IMR-90 (cell line): ENCODE data around the gene ATP2C2. TPM values are rescaled to one million over a fixed set of nuclear protein-coding genes. Genes with fewer than 3 reads are reported as not detected.

ENCODE experiments used
- ATAC-seq: fragments of 200-7000 bp; cut with Tn5 transposase; 2 replicates; pipeline ENCODE4 v1.9.1; 2020; ENCODE audit warnings: low read depth, mild to moderate bottlenecking, moderate library complexity
- BruUV-seq: library from RNA; stranded (reverse); fragments of 400-500 nt; replicated peaks from 2 replicates; lab custom pipeline; 2021; lab: Mats Ljungman, UMichigan
- CTCF ChIA-PET: fragments of 300-600 bp; formaldehyde crosslinking; extraction: SDS; loops from one replicate; lab custom pipeline; 2021; ENCODE audit warnings: antibody characterized with exemption; lab: Yijun Ruan, JAX
- POLR2A ChIA-PET: fragments of 300-600 bp; sonication (Branson Sonifier 250); formaldehyde crosslinking; loops from one replicate; lab custom pipeline; 2022; ENCODE audit warnings: antibody characterized with exemption; ENCODE audit not compliant: unreplicated experiment; lab: Charles Lee
- DNase-seq: peaks from one replicate; pipeline ENCODE4 v3.0.0; 2013
- H2AFZ ChIP-seq: replicated peaks from 2 replicates; pipeline ENCODE3; 2013; ENCODE audit warnings: low read length, mild to moderate bottlenecking; ENCODE audit not compliant: poor library complexity
- H2AK5ac ChIP-seq: 2 replicates; pipeline ENCODE4 v1.6.1; 2013; ENCODE audit warnings: low read depth, low read length, inconsistent platforms
- H2AK9ac ChIP-seq: replicated peaks from 2 replicates; pipeline ENCODE3; 2013; ENCODE audit warnings: mild to moderate bottlenecking, low read depth, low read length, moderate library complexity; ENCODE audit not compliant: poor library complexity
- H2BK120ac ChIP-seq: 2 replicates; pipeline ENCODE4 v1.6.1; 2013; ENCODE audit warnings: low read depth, low read length, inconsistent platforms
- H2BK15ac ChIP-seq: 3 replicates; pipeline ENCODE4 v1.6.1; 2013; ENCODE audit warnings: low read depth, low read length, inconsistent platforms
- H2BK20ac ChIP-seq: 2 replicates; pipeline ENCODE4 v1.6.1; 2013; ENCODE audit warnings: low read depth, mild to moderate bottlenecking, inconsistent platforms, low read length, moderate library complexity
- H2BK5ac ChIP-seq: 2 replicates; pipeline ENCODE4 v1.6.1; 2013; ENCODE audit warnings: mild to moderate bottlenecking, low read depth, low read length, inconsistent platforms; ENCODE audit not compliant: poor library complexity, severe bottlenecking
- H3K14ac ChIP-seq: replicated peaks from 2 replicates; pipeline ENCODE4 v1.6.1; 2013; ENCODE audit warnings: low read depth, low read length, inconsistent platforms
- H3K18ac ChIP-seq: 2 replicates; pipeline ENCODE4 v1.6.1; 2013; ENCODE audit warnings: low read depth, low read length, control low read depth
- H3K23ac ChIP-seq: 2 replicates; pipeline ENCODE4 v1.6.1; 2013; ENCODE audit warnings: low read depth, low read length, inconsistent platforms
- H3K27ac ChIP-seq: 2 replicates; pipeline ENCODE4 v1.5.1; 2013; ENCODE audit warnings: mild to moderate bottlenecking, control low read depth, low read length; ENCODE audit not compliant: insufficient read depth
- H3K27me3 ChIP-seq: 2 replicates; pipeline ENCODE4 v1.6.1; 2013; ENCODE audit warnings: low read length; ENCODE audit not compliant: control insufficient read depth, insufficient read depth
- H3K36me3 ChIP-seq: 2 replicates; pipeline ENCODE4 v1.6.1; 2013; ENCODE audit warnings: low read length, mixed read lengths; ENCODE audit not compliant: control insufficient read depth, insufficient read depth
- H3K4ac ChIP-seq: 2 replicates; pipeline ENCODE4 v1.6.1; 2013; ENCODE audit warnings: low read depth, low read length, inconsistent platforms
- H3K4me1 ChIP-seq: 2 replicates; pipeline ENCODE4 v1.6.1; 2013; ENCODE audit warnings: low read length, mixed read lengths; ENCODE audit not compliant: control insufficient read depth, insufficient read depth
- H3K4me2 ChIP-seq: 2 replicates; pipeline ENCODE4 v1.6.1; 2013; ENCODE audit warnings: low read depth, mild to moderate bottlenecking, control low read depth, low read length, moderate library complexity
- H3K4me3 ChIP-seq: 2 replicates; pipeline ENCODE4 v1.5.1; 2013; ENCODE audit warnings: low read depth, mild to moderate bottlenecking, control low read depth, low read length, moderate library complexity; ENCODE audit not compliant: insufficient read depth
- H3K56ac ChIP-seq: 2 replicates; pipeline ENCODE4 v1.6.1; 2013; ENCODE audit warnings: low read length, inconsistent platforms; ENCODE audit not compliant: insufficient read depth; ENCODE audit errors: extremely low read depth
- H3K79me1 ChIP-seq, 2 experiments: 2 replicates each; pipeline ENCODE4 v1.6.1; 2013; ENCODE audit warnings: low read length in 2 of 2, inconsistent platforms in 1 of 2, low read depth in 1 of 2
- H3K9ac ChIP-seq: 2 replicates; pipeline ENCODE4 v1.6.1; 2013; ENCODE audit warnings: low read depth, low read length, control low read depth
- H3K9me1 ChIP-seq: 2 replicates; pipeline ENCODE4 v1.6.1; 2013; ENCODE audit warnings: low read length, inconsistent platforms; ENCODE audit not compliant: insufficient read depth
- H3K9me3 ChIP-seq: 2 replicates; pipeline ENCODE4 v1.6.1; 2013; ENCODE audit warnings: low read length; ENCODE audit not compliant: control insufficient read depth, insufficient read depth
- H4K20me1 ChIP-seq: 2 replicates; pipeline ENCODE4 v1.6.1; 2013; ENCODE audit warnings: low read length, inconsistent platforms; ENCODE audit not compliant: insufficient read depth
- H4K5ac ChIP-seq: 2 replicates; pipeline ENCODE4 v1.6.1; 2013; ENCODE audit warnings: mild to moderate bottlenecking, low read depth, low read length, control low read depth
- H4K8ac ChIP-seq, 2 experiments: 2 replicates each; pipeline ENCODE4 v1.6.1; 2013; ENCODE audit warnings: low read depth in 2 of 2, low read length in 2 of 2, control low read depth in 1 of 2, inconsistent platforms in 1 of 2
- H4K91ac ChIP-seq: 2 replicates; pipeline ENCODE4 v1.6.1; 2013; ENCODE audit warnings: low read depth, low read length, inconsistent platforms; ENCODE audit not compliant: insufficient read depth
- CEBPB ChIP-seq: IDR thresholded peaks from 2 replicates; pipeline ENCODE4 v1.6.1; 2012; ENCODE audit warnings: low read depth, low read length, improper control_type of control experiment
- CHD1 ChIP-seq: IDR thresholded peaks from 2 replicates; pipeline ENCODE4 v1.6.1; 2012; ENCODE audit warnings: low read depth, low read length, improper control_type of control experiment
- MXI1 ChIP-seq: IDR thresholded peaks from 2 replicates; pipeline ENCODE4 v1.6.1; 2012; ENCODE audit warnings: low read depth, mild to moderate bottlenecking, low read length, moderate library complexity, borderline replicate concordance
- RAD21 ChIP-seq: IDR thresholded peaks from 2 replicates; pipeline ENCODE4 v1.6.1; 2012; ENCODE audit warnings: low read length, improper control_type of control experiment
- RCOR1 ChIP-seq: IDR thresholded peaks from 2 replicates; pipeline ENCODE4 v1.6.1; 2012; ENCODE audit warnings: mild to moderate bottlenecking, low read length, improper control_type of control experiment; ENCODE audit not compliant: insufficient replicate concordance
- WGBS, 2 experiments: methylation state at CpG; one replicate each; pipeline versions ENCODE4 v1.1.5 to v1.1.7; 2013; ENCODE audit warnings: missing lambda C conversion rate in 2 of 2; ENCODE audit not compliant: insufficient read length in 1 of 2; ENCODE audit errors: extremely low coverage in 2 of 2; 5-methylcytosine and 5-hydroxymethylcytosine counted together
- dilution Hi-C: fragments of 300-500 bp; cut with HindIII; formaldehyde crosslinking; loops from one replicate; pipeline ENCODE4 v1.14.3; 2018; ENCODE audit warnings: low sequenced_read_pairs; ENCODE audit not compliant: unreplicated experiment
- in situ Hi-C: fragments of 300-500 bp; cut with MboI; formaldehyde crosslinking; loops from 3 replicates; pipeline ENCODE4 v1.14.3; 2019; ENCODE audit warnings: low sequenced_read_pairs, inconsistent platforms, mixed read lengths
- intact Hi-C: fragments of 100-400 bp; cut with micrococcal nuclease; formaldehyde crosslinking; loops from 2 replicates; pipeline ENCODE4 v1.10.0; 2022
- polyA plus RNA-seq, 3 experiments: library from polyadenylated mRNA; depleted of rRNA; stranded (reverse); fragments of >200 nt; gene quantifications; 2 replicates each; pipeline ENCODE4 v1.2.3, GENCODE V29; 2012; ENCODE audit warnings: low replicate concordance in 1 of 3
- total RNA-seq: library from RNA; depleted of rRNA; stranded (reverse); fragments of >200 nt; gene quantifications from 2 replicates; pipeline ENCODE4 v1.2.3, GENCODE V29; 2012

The ATP2C2 gene
- total and polyA plus RNA-seq, 2 of the 4 experiments (the other 2 are of a cell fraction): not detected

GRCh38 chr16:84500531-84500930 lies 132.2 kb downstream of the ATP2C2 start:
- DNase-seq: no peak
- H3K9ac ChIP-seq: no peak overlapping the region
- 96% methylated on average over 10 of the region's 13 CpGs; no CpG with 5 or more reads in 1 of the 2 experiments for WGBS, 2 experiments
- CTCF ChIA-PET: no interaction called here
- peak overlapping the region; percentile 5 for H2BK5ac ChIP-seq
- TF ChIP-seq RAD21 (no peak), CEBPB (no peak), MXI1 (no peak), CHD1 (no peak), RCOR1 (no peak)
- H2BK120ac ChIP-seq: peak overlapping the region; percentile 16
- H2AK5ac ChIP-seq: peak overlapping the region; percentile 89; the same call in 1 of the 2 replicates
- H3K4ac ChIP-seq: peak overlapping the region; percentile 68
- H4K8ac ChIP-seq: peak overlapping the region; percentile 63 to 64; a peak in 2 of 4 replicates
- BruUV-seq: no TSS peak
- H3K27ac ChIP-seq: no peak overlapping the region
- no peaks in the 10 kb centered on the region for H3K9me3 ChIP-seq
- peak overlapping the region; percentile 61; the same call in 1 of the 3 replicates for H2BK15ac ChIP-seq
- H3K18ac ChIP-seq: no peak overlapping the region
- dilution Hi-C loops: no loop called here
- H3K4me1 ChIP-seq: peaks cover 16% of the 10 kb centered on the region
- H4K91ac ChIP-seq: peak overlapping the region; percentile 13
- H3K4me3 ChIP-seq: no peak overlapping the region
- H4K20me1 ChIP-seq: peaks cover 14% of the 10 kb centered on the region; the same call in 1 of the 2 replicates
- H3K56ac ChIP-seq: no peak overlapping the region
- in situ Hi-C loops: no loop called here
- peaks cover 38% of the 10 kb centered on the region for H3K36me3 ChIP-seq
- H2BK20ac ChIP-seq: peak overlapping the region; percentile 28; the same call in 1 of the 2 replicates
- intact Hi-C loops: no loop called here
- H3K9me1 ChIP-seq: peaks cover 36% of the 10 kb centered on the region
- peaks cover 49 to 94% of the 10 kb centered on the region in 2 experiments for H3K79me1 ChIP-seq
- no peaks in the 10 kb centered on the region for H3K27me3 ChIP-seq
- no peak for ATAC-seq
- peak overlapping the region; percentile 73 for H2AK9ac ChIP-seq
- H2AFZ ChIP-seq: no peak overlapping the region
- peak overlapping the region; percentile 5; the same call in 1 of the 2 replicates for H3K14ac ChIP-seq
- no peak overlapping the region for H4K5ac ChIP-seq
- POLR2A ChIA-PET: no interaction called here
- H3K4me2 ChIP-seq: no peak overlapping the region
- no peak overlapping the region for H3K23ac ChIP-seq
